ENCODE measurements around the gene MIPEP.

DNA sequence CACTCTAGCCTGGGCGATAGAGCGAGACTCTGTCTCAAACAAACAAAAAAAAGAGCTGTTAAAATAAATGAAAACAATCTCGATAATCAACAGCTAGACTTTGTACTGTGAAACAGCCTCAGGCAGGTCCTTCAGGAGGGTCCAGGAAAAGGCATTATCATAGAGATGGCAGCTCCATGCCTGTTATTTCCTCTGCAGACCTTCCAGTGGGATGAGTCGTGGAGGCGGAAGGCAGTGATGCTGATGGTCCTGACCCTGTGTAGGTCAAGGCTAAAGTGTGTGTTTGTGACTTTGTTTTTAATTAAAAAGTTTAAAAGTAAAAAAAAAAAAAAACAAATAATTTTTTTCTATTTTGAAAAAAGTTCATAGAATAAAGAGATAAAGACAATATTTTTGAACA is 201.6 kb downstream of the MIPEP start:
- TF ChIP-seq, protein P1, sequence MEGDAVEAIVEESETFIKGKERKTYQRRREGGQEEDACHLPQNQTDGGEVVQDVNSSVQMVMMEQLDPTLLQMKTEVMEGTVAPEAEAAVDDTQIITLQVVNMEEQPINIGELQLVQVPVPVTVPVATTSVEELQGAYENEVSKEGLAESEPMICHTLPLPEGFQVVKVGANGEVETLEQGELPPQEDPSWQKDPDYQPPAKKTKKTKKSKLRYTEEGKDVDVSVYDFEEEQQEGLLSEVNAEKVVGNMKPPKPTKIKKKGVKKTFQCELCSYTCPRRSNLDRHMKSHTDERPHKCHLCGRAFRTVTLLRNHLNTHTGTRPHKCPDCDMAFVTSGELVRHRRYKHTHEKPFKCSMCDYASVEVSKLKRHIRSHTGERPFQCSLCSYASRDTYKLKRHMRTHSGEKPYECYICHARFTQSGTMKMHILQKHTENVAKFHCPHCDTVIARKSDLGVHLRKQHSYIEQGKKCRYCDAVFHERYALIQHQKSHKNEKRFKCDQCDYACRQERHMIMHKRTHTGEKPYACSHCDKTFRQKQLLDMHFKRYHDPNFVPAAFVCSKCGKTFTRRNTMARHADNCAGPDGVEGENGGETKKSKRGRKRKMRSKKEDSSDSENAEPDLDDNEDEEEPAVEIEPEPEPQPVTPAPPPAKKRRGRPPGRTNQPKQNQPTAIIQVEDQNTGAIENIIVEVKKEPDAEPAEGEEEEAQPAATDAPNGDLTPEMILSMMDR (conservative IDR thresholded peaks at IDR 0.05): no peak
- no peak for TF ChIP-seq EZH2 (IDR thresholded peaks at IDR 0.05; ENCODE audit: low read depth)

All from PC-9 (cell line).